HepG2 (cell line): ENCODE results near the gene RPS6KA3. TPM values are rescaled to one million over a fixed set of nuclear protein-coding genes. Genes with fewer than 3 reads are reported as not detected.
"Not testable (repeated sequence)": the region's sequence is repeated elsewhere in the genome, so short reads cannot be mapped to it uniquely, and the experiment has no call there.

Source experiments
- ATAC-seq: fragments of 200-7000 bp; cut with Tn5 transposase; 3 replicates; pipeline ENCODE4 v1.9.1; 2020; ENCODE audit warnings: mild to moderate bottlenecking, moderate library complexity
- BruUV-seq: library from RNA; stranded (reverse); fragments of 400-500 nt; replicated peaks from 2 replicates; lab custom pipeline; 2021; lab: Mats Ljungman, UMichigan
- CTCF ChIA-PET: fragments of 300-600 bp; formaldehyde crosslinking; extraction: SDS; loops from one replicate; lab custom pipeline; 2021; ENCODE audit warnings: low total read pairs, inconsistent platforms, low intra/inter-chr PET ratio; lab: Yijun Ruan, JAX
- POLR2A ChIA-PET: fragments of 350-600 bp; sonication (Branson Sonifier 250); formaldehyde crosslinking; loops from one replicate; lab custom pipeline; 2020; ENCODE audit warnings: antibody characterized with exemption, inconsistent platforms; lab: Yijun Ruan, JAX
- DNase-seq: peaks from one replicate; pipeline ENCODE4 v3.0.0-alpha.2; 2015; ENCODE audit warnings: low spot score
- FAIRE-seq: peaks from 3 replicates; lab custom pipeline; 2011; peaks lifted over from hg19 to GRCh38; lab: Jason Lieb, UNC
- H2AFZ ChIP-seq: one replicate; pipeline ENCODE4 v1.6.1; 2011; ENCODE audit warnings: low read length, inconsistent platforms
- H3K27ac ChIP-seq: fragments of 300-600 bp; 3 replicates; pipeline ENCODE4 v1.8.0; 2011; ENCODE audit warnings: mixed run types, mild to moderate bottlenecking, mixed read lengths, low read length, inconsistent platforms; ENCODE audit not compliant: insufficient read depth; ENCODE audit errors: extremely low read length
- H3K27me3 ChIP-seq, 2 experiments: fragments of 200-600 bp in 1 of 2; 2 replicates in 1 of 2; 3 replicates in 1 of 2; pipeline versions ENCODE4 v1.6.0 to v1.8.0; 2011; ENCODE audit warnings: low read length in 2 of 2, mild to moderate bottlenecking in 2 of 2, moderate library complexity in 2 of 2, inconsistent platforms in 1 of 2; ENCODE audit not compliant: insufficient read depth in 2 of 2, control insufficient read depth in 1 of 2
- H3K36me3 ChIP-seq, 2 experiments: fragments of 200-600 bp in 1 of 2; replicated peaks in 1 of 2; 2 replicates in 1 of 2; 3 replicates in 1 of 2; pipeline versions ENCODE4 v1.5.1 to v1.8.0; 2011; ENCODE audit warnings: low read length in 2 of 2, inconsistent platforms in 1 of 2; ENCODE audit not compliant: insufficient read depth in 2 of 2, control insufficient read depth in 1 of 2
- H3K4me1 ChIP-seq: 2 replicates; pipeline ENCODE4 v1.5.1; 2012; ENCODE audit warnings: low read length, inconsistent platforms; ENCODE audit not compliant: insufficient read depth
- H3K4me2 ChIP-seq: 2 replicates; pipeline ENCODE4 v1.6.0; 2011; ENCODE audit warnings: low read depth, low read length, inconsistent platforms
- H3K4me3 ChIP-seq, 3 experiments: fragments of 200-600 bp in 1 of 3; sonication (generic), shearing (Covaris generic) in 1 of 3; replicated peaks in 1 of 3; 2 replicates each; pipeline ENCODE4 v1.5.1; 2011 to 2016; ENCODE audit warnings: low read length in 3 of 3, inconsistent platforms in 2 of 3, low read depth in 2 of 3, mild to moderate bottlenecking in 2 of 3, control low read depth in 1 of 3, mixed read lengths in 1 of 3; ENCODE audit not compliant: insufficient read depth in 1 of 3
- H3K79me2 ChIP-seq: one replicate; pipeline ENCODE4 v1.6.1; 2011; ENCODE audit warnings: low read length, inconsistent platforms; ENCODE audit not compliant: insufficient read depth
- H3K9ac ChIP-seq: 2 replicates; pipeline ENCODE4 v1.6.0; 2011; ENCODE audit warnings: mild to moderate bottlenecking, low read depth, low read length, inconsistent platforms; ENCODE audit not compliant: insufficient read depth
- H3K9me3 ChIP-seq: 2 replicates; pipeline ENCODE4 v1.5.1; 2012; ENCODE audit warnings: mild to moderate bottlenecking, low read length
- H4K20me1 ChIP-seq: 2 replicates; pipeline ENCODE4 v1.6.0; 2011; ENCODE audit warnings: inconsistent platforms, mild to moderate bottlenecking, low read length, moderate library complexity; ENCODE audit not compliant: insufficient read depth
- PRDM10 ChIP-seq: sonication (generic); formaldehyde crosslinking; IDR thresholded peaks from 2 replicates; pipeline ENCODE4 v1.4.0; 2020; ENCODE audit warnings: low read depth, missing genetic modification reagents
- RBM22 ChIP-seq: fragments of 200-400 bp; formaldehyde crosslinking; optimal IDR thresholded peaks from 2 replicates; pipeline ENCODE3; 2017; ENCODE audit warnings: mild to moderate bottlenecking, low read length, moderate library complexity
- ZC3H4 ChIP-seq: sonication (generic); formaldehyde crosslinking; IDR thresholded peaks from 2 replicates; pipeline ENCODE4 v1.4.0; 2020; ENCODE audit warnings: missing genetic modification reagents, borderline replicate concordance
- ZIK1 ChIP-seq: sonication (generic); formaldehyde crosslinking; IDR thresholded peaks from 2 replicates; pipeline ENCODE4 v1.5.0; 2020; ENCODE audit warnings: mild to moderate bottlenecking, low read depth, missing genetic modification reagents, borderline replicate concordance
- ZNF34 ChIP-seq: sonication (generic); formaldehyde crosslinking; IDR thresholded peaks from 2 replicates; pipeline ENCODE4 v1.4.0; 2020; ENCODE audit warnings: mild to moderate bottlenecking, missing genetic modification reagents, borderline replicate concordance
- whole genome bisulfite sequencing: methylation state at CpG from one replicate; pipeline ENCODE4 v1.1.6; 2017; ENCODE audit warnings: low lambda C conversion rate; 5-methylcytosine and 5-hydroxymethylcytosine counted together
- in situ Hi-C: cut with HindIII; loops from 2 replicates; pipeline ENCODE4 v1.10.0; 2017; ENCODE audit warnings: low pct_unique_long_range_greater_than_20kb; ENCODE audit not compliant: extremely low pct_ligation_motif_present
- intact Hi-C: fragments of 100-400 bp; cut with micrococcal nuclease; formaldehyde crosslinking; loops from one replicate; pipeline ENCODE4 v1.10.0; 2022; ENCODE audit not compliant: unreplicated experiment
- polyA plus RNA-seq, 8 experiments: library from polyadenylated mRNA; depleted of rRNA in 3 of 8; stranded (reverse) in 7 of 8; unstranded in 1 of 8; fragments of >200 nt; fragmentation: Illumina TruSeq in 4 of 8; extraction: Trizol in 4 of 8; gene quantifications; 2 replicates each; pipeline versions ENCODE4 v1.2.1 to v1.2.3, GENCODE V29; 2011 to 2016; ENCODE audit warnings: low read depth in 4 of 8, missing spikeins in 1 of 8, mixed read lengths in 1 of 8; ENCODE audit not compliant: insufficient read depth in 1 of 8
- total RNA-seq, 5 experiments: library from RNA; depleted of rRNA; stranded (reverse); fragments of >200 nt; fragmentation: Illumina TruSeq; extraction: Trizol; gene quantifications; 2 replicates each; pipeline ENCODE4 v1.2.3, GENCODE V29; 2016; ENCODE audit warnings: low read depth in 1 of 5

Gene RPS6KA3
- total and polyA plus RNA-seq, 2 of the 13 experiments (the other 11 are each of a cell fraction or from before 2014, with no cell fraction given), result 314 to 357 TPM

GRCh38 chrX:20251691-20252090 is 15.0 kb downstream of the RPS6KA3 start (continued):
- no peak for TF ChIP-seq ZIK1

- FAIRE-seq, H2AFZ ChIP-seq, H3K4me3 ChIP-seq, H3K4me2 ChIP-seq, H3K9me3 ChIP-seq: not testable (repeated sequence)
- Histone ChIP-seq H3K79me2 (peaks cover 96% of the 10 kb centered on the region), H4K20me1 (peaks cover 75% of the 10 kb centered on the region)
- intact Hi-C loops, result loop anchor here (5.0 to 10.0 kb wide), 3 partner anchors 225 to 1105 kb away; no protein-coding TSS in a partner anchor
- TF ChIP-seq ZC3H4 (CRISPR knock-in tag) (peak; percentile 54; the same call in 1 of the 2 replicates), RBM22 (peak; percentile 57)
- TF ChIP-seq, all 625 proteins: peak for 2; not testable (repeated sequence) for 623
- H3K27me3 ChIP-seq, CTCF ChIA-PET, H3K9ac ChIP-seq, DNase-seq, ATAC-seq, H3K27ac ChIP-seq, POLR2A ChIA-PET: not testable (repeated sequence)
- Histone ChIP-seq H3K36me3 (peaks cover 5 to 19% of the 10 kb centered on the region in 2 experiments; a peak in 4 of 5 replicates), H3K4me1 (peaks cover 93% of the 10 kb centered on the region)
- TSS peak; percentile 3 for BruUV-seq
- in situ Hi-C loops, result loop anchor here (5.0 kb wide), 1 partner anchor 192 kb away; no protein-coding TSS in a partner anchor
Measured at GRCh38 chrX:20250146-20250545, 16.6 kb downstream of the RPS6KA3 start.

- Histone ChIP-seq H3K9ac (no peak overlapping the region), H3K4me1 (peaks cover 91% of the 10 kb centered on the region), H3K4me3 (no peak overlapping the region), H3K27me3 (no peaks in the 10 kb centered on the region), H4K20me1 (peaks cover 79% of the 10 kb centered on the region), H3K36me3 (peaks cover 5 to 19% of the 10 kb centered on the region in 2 experiments; a peak in 4 of 5 replicates), H3K79me2 (peaks cover 96% of the 10 kb centered on the region), H3K4me2 (peak overlapping the region; percentile 36; the same call in 1 of the 2 replicates), H3K27ac (peak overlapping the region; percentile 26), H2AFZ (no peak overlapping the region), H3K9me3 (no peaks in the 10 kb centered on the region)
- 94% methylated on average over 7 of the region's 7 CpGs for WGBS
- FAIRE-seq, result no peak
- BruUV-seq, result no TSS peak
- peak; percentile 31 for ATAC-seq
- in situ Hi-C loops (no loop called here), intact Hi-C loops (no loop called here)
- no peak for TF ChIP-seq ZNF34 (CRISPR knock-in tag)
- peak; percentile 73 for TF ChIP-seq RBM22
- TF ChIP-seq PRDM10 (CRISPR knock-in tag), result no peak
- no peak for DNase-seq
- CTCF ChIA-PET, result no interaction called here
- POLR2A ChIA-PET, result no interaction called here
Measured at GRCh38 chrX:20248592-20249192, 18.0 kb downstream of the RPS6KA3 start.
